ENCODE results near the gene ADARB2.

Gene ADARB2

DNA sequence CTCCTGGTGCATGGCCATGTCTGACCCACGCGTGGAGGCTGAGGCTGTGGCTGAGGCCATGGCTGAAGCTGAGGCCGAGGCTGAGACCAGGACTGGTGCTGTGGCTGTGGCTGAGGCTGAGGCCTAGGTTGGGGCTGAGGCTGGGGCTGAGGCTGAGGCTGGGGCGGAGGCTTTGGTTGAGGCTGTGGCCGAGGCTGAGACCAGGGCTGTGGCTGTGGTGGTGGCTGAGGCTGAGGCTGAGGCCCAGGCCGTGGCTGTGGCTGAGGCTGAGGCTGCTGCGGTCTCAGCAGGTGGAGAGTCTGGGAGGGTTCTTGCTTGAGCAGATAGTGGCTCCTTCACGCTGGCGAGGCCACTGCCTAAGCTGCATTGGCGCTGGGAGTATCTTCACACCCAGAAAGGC lies 604.7 kb downstream of the ADARB2 start:
- DNase-seq: no peak

DNA sequence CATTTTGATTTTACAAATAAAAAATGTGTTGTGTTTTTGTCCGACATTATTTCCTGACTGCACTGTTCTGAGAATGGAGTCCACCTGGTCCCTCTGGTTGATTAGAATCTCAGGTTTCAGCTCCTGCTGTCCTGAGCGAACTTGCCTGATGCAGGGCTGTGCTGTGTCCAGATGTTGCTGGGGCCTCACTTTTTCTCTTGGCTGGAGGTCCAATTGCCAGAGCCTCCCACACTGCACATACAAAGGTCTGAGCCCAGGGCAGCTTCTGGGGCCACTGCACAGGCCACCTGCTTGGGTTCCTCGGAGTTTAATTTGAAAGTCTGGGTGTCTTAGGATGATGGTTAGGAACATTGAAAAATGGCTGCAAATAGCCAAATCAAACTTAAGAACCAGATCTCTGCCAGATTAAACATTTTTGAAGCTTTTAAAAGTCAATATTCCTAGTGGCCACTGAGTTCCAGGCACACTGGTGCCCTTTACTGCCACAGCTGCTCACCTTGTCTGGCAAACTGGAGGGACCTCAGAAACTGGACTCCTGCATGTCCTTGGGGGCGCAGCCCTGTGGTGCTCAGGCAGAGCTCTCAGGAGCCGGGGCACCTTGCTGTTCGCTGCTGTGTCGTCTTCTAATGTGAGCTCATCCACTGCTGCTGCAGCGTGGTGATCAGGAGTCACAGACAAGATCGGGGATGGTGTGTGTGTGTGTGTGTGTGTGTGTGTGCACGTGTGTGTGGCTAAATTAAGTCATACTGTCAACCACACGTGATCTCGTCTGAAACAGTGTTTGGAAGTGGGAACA lies 606.1 kb downstream of the ADARB2 start:
- no peak for DNase-seq

GRCh38 chr10:1130226-1130625 lies 607.1 kb downstream of the ADARB2 start:
- DNase-seq: no peak

DNA sequence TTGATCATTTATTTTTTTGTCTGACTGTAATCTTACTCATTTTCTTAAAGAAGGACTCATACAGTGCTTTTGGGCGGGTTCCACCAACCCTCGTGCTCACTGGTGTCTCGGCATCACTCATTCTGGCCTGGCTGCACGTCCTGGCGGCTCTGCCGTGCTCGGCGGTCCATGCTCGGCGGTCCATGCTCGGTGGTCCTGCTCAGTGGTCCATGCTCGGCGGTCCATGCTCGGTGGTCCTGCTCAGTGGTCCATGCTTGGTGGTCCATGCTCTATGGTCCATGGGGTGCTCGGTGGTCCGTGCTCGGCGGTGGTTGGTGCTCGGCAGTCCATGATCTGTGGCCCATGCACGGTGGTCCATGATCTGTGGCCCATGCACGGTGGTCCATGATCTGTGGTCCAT lies 608.7 kb downstream of the ADARB2 start:
- no peak for DNase-seq

DNA sequence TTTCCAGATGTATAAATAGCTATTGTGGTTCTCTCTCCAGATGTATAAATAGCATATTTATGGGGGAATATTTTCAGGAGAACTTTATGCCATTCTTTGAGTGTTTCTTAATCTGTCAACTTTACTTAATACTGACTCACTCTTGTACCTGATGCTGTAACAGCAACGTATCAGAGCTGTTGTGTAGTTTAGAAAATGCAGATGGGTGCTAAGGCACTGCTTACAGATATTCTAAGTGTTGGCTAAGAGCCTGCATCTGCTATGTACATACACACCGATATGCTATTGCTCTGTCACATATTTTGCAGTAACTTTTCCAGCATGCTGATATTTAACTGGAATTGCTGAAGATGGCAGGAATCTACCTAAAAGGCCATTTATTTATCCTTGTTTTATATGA lies 609.2 kb downstream of the ADARB2 start:
- no peak for DNase-seq

- DNase-seq: no peak
Observed at GRCh38 chr10:1127629-1128028, 609.7 kb downstream of the ADARB2 start.

Data from DMS 273 treated with DMSO at 0.1 percent for 48 hours (cell line).